HAP-1 (cell line): ENCODE results near the gene ZNF536.
A peak's percentile ranks its signal among the peaks of the same experiment; 100 is the strongest.
"Not testable (repeated sequence)": the region's sequence is repeated elsewhere in the genome, so short reads cannot be mapped to it uniquely, and the experiment has no call there.

Source experiments
- DNase-seq, 2 experiments: peaks; one replicate each; pipeline ENCODE4 v3.0.0-alpha.2; 2016 to 2020; ENCODE audit warnings: low spot score in 2 of 2
- H3K27me3 ChIP-seq: fragments of 250-450 bp; sonication (Bioruptor Pico); 2 replicates; pipeline ENCODE4 v1.5.1; 2020; ENCODE audit warnings: low read depth, mild to moderate bottlenecking, moderate library complexity
- H3K36me3 ChIP-seq: fragments of 250-450 bp; sonication (Bioruptor Pico); replicated peaks from 2 replicates; pipeline ENCODE4 v1.5.1; 2020; ENCODE audit warnings: mild to moderate bottlenecking
- H3K4me1 ChIP-seq: fragments of 250-450 bp; sonication (Bioruptor Pico); 2 replicates; pipeline ENCODE4 v1.5.1; 2020; ENCODE audit warnings: mild to moderate bottlenecking
- H3K4me3 ChIP-seq: fragments of 250-450 bp; sonication (Bioruptor Pico); 2 replicates; pipeline ENCODE4 v1.5.1; 2020; ENCODE audit warnings: mild to moderate bottlenecking, moderate library complexity
- H3K9me3 ChIP-seq: fragments of 250-450 bp; sonication (Bioruptor Pico); 2 replicates; pipeline ENCODE4 v1.5.1; 2020; ENCODE audit warnings: mild to moderate bottlenecking, moderate library complexity
- in situ Hi-C: fragments of 300-500 bp; cut with MboI; formaldehyde crosslinking; loops from 3 replicates; pipeline ENCODE4 v1.14.3; 2020; ENCODE audit warnings: low sequenced_read_pairs, inconsistent platforms, mixed read lengths

The ZNF536 gene

DNA sequence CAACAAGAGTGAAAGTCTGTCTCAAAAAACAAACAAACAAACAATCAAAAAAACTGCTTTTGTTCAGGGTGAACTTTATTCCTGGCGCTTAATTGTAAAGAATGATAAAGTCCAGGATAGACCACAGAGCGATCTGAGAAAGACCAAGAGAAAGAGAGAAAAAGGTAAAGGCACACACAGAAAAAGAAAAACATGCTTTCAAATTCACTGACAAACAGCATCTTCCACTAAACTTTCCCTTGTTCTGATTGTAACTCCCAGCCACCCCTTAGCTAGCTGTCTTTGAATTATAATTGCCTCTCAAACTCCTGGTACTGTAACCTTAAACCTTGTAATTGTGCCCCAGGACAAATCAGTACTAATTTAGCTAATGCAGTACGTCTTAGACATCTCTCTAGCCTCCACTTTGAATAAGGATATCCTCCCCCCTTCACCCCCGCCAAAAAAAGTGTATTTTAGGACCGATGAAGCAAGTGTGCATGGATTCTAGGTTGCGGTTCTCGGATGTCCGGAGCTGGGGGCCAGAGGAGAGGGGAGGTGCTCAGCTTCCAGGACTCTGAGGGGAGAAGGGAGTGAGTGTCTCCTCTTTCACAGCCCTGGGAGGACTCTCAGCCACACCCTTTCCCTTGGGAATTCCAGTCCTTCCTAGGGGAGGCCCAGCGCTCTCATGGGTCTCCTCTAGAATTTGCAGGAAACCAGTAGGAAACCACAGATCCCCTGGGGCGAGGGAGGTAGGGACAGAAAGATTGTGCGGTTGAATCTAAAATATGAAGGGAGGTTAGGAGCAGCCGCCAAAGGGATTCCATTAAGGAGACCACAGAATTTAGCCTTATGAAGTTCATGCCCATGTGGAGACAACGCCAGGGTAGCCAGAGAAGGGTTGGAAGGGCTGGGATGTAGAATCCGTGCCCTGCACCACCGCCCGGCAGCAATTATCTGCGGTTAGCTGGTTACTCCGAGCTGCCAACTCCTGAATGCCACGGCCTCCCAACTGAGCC, 19.7 kb downstream of the ZNF536 start:
- in situ Hi-C loops, result no loop called here
- Histone ChIP-seq H3K9me3 (no peaks in the 10 kb centered on the region), H3K27me3 (no peaks in the 10 kb centered on the region), H3K4me1 (peaks cover 28% of the 10 kb centered on the region), H3K4me3 (no peak overlapping the region), H3K36me3 (no peaks in the 10 kb centered on the region)
- peak; percentile 89 to 90 for DNase-seq

DNA sequence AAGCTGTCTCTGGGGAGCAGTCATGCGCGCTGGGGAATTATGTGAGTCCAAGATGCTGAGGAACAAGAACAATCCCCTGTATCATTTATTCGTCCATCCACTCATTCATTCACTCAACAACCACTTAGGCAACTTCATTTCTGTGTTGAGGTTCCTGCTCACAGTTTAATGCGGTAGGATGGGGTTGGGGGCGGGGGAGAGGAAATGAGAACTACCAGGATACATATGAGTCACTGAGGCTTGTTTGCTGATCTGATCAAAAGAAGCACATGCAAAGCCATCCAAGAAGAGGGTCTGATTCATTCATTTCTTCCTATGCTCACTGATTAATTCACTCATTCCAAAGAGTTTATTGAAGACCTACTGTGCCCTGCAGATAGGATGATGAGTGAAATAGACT, 20.9 kb downstream of the ZNF536 start:
- no peak overlapping the region for H3K4me3 ChIP-seq
- DNase-seq, result no peak

GRCh38 chr19:30393729-30394480, 21.7 kb downstream of the ZNF536 start:
- Histone ChIP-seq H3K4me3 (no peak overlapping the region), H3K27me3 (no peaks in the 10 kb centered on the region), H3K36me3 (no peaks in the 10 kb centered on the region), H3K9me3 (no peaks in the 10 kb centered on the region), H3K4me1 (peaks cover 28% of the 10 kb centered on the region)
- no peak for DNase-seq
- in situ Hi-C loops, result no loop called here

More for the DNA sequence above, 20.9 kb downstream of the ZNF536 start:
- Histone ChIP-seq H3K27me3 (no peaks in the 10 kb centered on the region), H3K36me3 (no peaks in the 10 kb centered on the region), H3K9me3 (no peaks in the 10 kb centered on the region), H3K4me1 (peaks cover 28% of the 10 kb centered on the region)
- in situ Hi-C loops, result no loop called here

- Histone ChIP-seq H3K27me3 (no peaks in the 10 kb centered on the region), H3K4me1 (peaks cover 28% of the 10 kb centered on the region), H3K36me3 (no peaks in the 10 kb centered on the region), H3K9me3 (no peaks in the 10 kb centered on the region), H3K4me3 (no peak overlapping the region)
- in situ Hi-C loops, result no loop called here
- peak in 1 of 2 experiments; percentile 51 for DNase-seq
These were observed 22.4 kb downstream of the ZNF536 start for GRCh38 chr19:30394481-30395151.

GRCh38 chr19:30395283-30395682, 23.1 kb downstream of the ZNF536 start:
- in situ Hi-C loops, result no loop called here
- H3K9me3 ChIP-seq, result no peaks in the 10 kb centered on the region
- DNase-seq, result no peak
- no peak overlapping the region for H3K4me3 ChIP-seq
- peaks cover 28% of the 10 kb centered on the region for H3K4me1 ChIP-seq
- no peaks in the 10 kb centered on the region for H3K36me3 ChIP-seq
- no peaks in the 10 kb centered on the region for H3K27me3 ChIP-seq

DNA sequence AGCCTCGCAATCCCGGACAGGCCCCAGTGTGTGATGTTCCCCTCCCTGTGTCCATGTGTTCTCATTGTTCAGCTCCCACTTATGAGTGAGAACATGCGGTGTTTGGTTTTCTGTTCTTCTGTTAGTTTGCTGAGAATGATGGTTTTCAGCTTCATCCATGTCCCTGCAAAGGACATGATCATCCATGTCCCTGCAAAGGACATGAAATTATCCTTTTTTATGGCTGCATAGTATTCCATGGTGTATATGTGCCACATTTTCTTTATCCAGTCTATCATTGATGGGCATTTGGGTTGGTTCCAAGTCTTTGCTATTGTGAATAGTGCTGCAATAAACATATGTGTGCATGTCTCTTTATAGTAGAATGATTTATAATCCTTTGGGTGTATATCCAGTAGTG, 26.4 kb downstream of the ZNF536 start:
- H3K27me3 ChIP-seq, H3K4me3 ChIP-seq, H3K36me3 ChIP-seq, H3K9me3 ChIP-seq, in situ Hi-C loops, DNase-seq: not testable (repeated sequence)
- peaks cover 19% of the 10 kb centered on the region for H3K4me1 ChIP-seq

GRCh38 chr19:30401956-30402355, 29.8 kb downstream of the ZNF536 start:
- Histone ChIP-seq H3K9me3 (no peaks in the 10 kb centered on the region), H3K27me3 (no peaks in the 10 kb centered on the region), H3K4me1 (peaks cover 14% of the 10 kb centered on the region), H3K36me3 (no peaks in the 10 kb centered on the region; the same call in 1 of the 2 replicates), H3K4me3 (no peak overlapping the region)
- in situ Hi-C loops, result no loop called here
- DNase-seq, result no peak

GRCh38 chr19:30402436-30403202, 30.4 kb downstream of the ZNF536 start:
- DNase-seq, result no peak
- Histone ChIP-seq H3K36me3 (no peaks in the 10 kb centered on the region; the same call in 1 of the 2 replicates), H3K4me3 (no peak overlapping the region), H3K4me1 (peaks cover 14% of the 10 kb centered on the region), H3K9me3 (no peaks in the 10 kb centered on the region), H3K27me3 (no peaks in the 10 kb centered on the region)
- in situ Hi-C loops, result no loop called here

DNA sequence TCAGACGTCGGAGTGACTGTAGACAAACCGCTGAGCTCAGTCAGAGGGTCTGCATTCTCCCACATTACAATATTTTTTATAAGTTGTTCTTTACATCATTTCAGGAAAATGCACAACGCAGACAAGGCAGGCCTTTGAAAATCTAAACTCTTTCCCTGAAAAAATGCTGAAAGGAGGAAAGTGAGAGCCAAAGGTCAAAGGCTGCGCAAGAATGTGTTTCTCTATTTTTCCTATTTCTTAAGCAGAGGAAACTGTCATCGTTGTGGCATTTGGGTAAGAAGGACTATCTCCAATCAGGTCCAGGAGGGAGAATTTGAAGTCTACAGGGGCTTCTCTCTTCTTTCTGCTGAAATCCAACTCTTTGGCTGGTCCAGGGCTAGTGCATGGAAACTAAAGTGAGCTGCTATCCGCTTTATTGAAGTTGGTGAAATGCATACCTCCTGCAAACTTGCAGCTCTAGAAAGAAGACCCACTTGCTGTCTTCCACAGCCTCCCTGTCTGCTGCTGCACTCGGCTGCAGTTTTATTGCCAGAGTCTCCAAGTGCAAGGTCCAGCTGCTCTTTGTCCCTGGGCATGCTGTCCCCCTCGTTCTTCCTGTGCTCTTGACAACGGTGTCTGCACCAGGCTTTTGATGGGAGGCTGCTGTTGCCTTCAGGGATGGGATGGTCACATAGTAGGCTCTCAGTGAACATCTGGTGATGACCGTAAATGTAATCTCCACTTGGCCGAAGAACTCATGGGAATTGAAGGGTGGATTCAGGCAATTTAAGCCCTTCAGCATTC, 31.2 kb downstream of the ZNF536 start:
- H3K27me3 ChIP-seq, result no peaks in the 10 kb centered on the region
- no peaks in the 10 kb centered on the region for H3K9me3 ChIP-seq
- H3K4me1 ChIP-seq, result peaks cover 14% of the 10 kb centered on the region
- no peaks in the 10 kb centered on the region; the same call in 1 of the 2 replicates for H3K36me3 ChIP-seq
- no peak for DNase-seq
- in situ Hi-C loops, result no loop called here
- no peak overlapping the region for H3K4me3 ChIP-seq

DNA sequence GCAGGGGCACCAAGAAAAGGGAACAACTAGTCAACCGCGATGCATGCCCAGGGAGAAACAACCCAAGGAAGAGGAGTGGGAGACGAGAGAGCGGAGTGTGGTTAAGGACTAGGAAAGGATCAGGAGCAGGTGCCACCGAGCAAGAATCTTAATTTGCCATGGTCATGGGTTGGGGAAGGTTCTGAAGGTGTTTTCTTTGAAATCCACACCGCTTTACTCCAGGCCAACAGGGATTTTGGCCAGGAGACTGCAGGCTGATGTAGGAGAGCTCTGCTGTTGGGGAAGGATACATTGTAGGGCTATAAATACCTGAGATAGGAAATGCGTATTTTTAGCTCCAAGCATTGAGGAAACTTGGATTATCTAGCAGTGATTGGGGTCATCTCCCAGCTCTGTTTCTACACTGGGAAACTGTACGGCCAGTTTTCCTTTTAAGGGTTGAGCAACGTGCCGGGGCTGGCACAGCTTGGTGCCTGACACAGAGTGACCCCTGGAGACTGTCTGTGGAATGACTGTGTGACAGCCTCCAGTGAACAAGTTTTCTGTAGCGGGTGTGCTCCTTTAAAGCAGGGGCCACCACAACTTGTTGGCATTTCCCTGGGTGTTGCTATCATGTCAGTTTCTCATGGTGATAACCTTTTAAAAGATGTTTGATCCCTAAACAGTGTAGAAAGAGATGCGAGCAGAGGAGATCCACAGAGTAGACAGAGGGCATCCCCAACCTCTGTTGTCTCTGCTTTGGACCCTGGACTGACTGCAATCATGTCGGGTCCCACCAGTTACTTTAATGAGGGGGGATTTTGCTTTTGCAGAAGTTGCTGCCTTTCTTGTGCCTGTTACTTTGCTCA, 34.3 kb downstream of the ZNF536 start:
- no peaks in the 10 kb centered on the region for H3K27me3 ChIP-seq
- peaks cover 13% of the 10 kb centered on the region for H3K4me1 ChIP-seq
- H3K4me3 ChIP-seq, result no peak overlapping the region
- peak; percentile 27 to 44 for DNase-seq
- H3K9me3 ChIP-seq, result no peaks in the 10 kb centered on the region
- in situ Hi-C loops, result no loop called here
- no peaks in the 10 kb centered on the region; the same call in 1 of the 2 replicates for H3K36me3 ChIP-seq

DNA sequence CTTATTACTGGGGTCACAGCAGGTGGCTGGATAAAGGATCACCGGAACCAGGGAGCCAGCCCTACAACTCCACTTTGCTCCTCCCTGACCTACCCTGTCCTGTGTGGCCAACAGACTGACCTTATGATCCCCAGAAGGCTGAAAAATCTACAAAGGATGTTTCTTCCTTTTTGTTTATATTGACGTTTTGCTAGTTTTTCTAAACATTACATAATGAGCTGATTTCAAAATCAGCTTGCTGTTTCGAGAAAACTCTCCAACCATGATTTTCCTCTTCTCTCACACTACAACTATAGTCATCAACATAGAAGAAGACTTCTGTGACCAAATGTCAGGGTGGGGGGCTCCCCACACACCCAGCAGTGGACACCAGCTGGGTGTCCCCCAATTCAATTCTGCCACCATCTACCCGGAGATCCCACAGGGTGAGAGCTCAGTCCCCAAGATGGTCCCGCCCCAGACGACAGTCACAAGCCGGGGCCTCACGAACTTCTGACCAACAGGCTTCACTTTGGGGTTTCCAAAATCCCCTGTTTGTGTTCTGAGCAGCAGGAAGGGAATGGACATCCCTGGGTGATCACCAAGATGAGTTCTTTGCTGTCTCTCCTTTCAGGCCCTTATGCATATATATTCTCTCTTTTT, 35.0 kb downstream of the ZNF536 start:
- Histone ChIP-seq H3K36me3 (no peaks in the 10 kb centered on the region; the same call in 1 of the 2 replicates), H3K4me1 (peaks cover 5% of the 10 kb centered on the region), H3K9me3 (no peaks in the 10 kb centered on the region), H3K27me3 (no peaks in the 10 kb centered on the region), H3K4me3 (no peak overlapping the region)
- in situ Hi-C loops, result no loop called here
- DNase-seq, result no peak
